Daoy (cell line): Measurements from ENCODE around the gene NFKB2. TPM values are rescaled to one million over a fixed set of nuclear protein-coding genes. Genes with fewer than 3 reads are reported as not detected.

Experiments used
- DNase-seq: peaks from one replicate; pipeline ENCODE4 v3.0.0-alpha.2; 2015; ENCODE audit warnings: low read depth
- total RNA-seq: library from RNA; depleted of rRNA; stranded (reverse); fragments of >200 nt; shearing (Covaris generic); gene quantifications from 2 replicates; pipeline ENCODE4 v1.2.3, GENCODE V29; 2014

The NFKB2 gene
- total RNA-seq, 1 experiment from 2014 or later, result 44.0 TPM

- no peak for DNase-seq
These were observed 13.5 kb downstream of the NFKB2 start for GRCh38 chr10:102408728-102409603.

- DNase-seq, result no peak
These were observed 14.3 kb downstream of the NFKB2 start for GRCh38 chr10:102409604-102410428.

- no peak for DNase-seq
These were observed 15.0 kb downstream of the NFKB2 start for GRCh38 chr10:102410429-102411073.

- no peak for DNase-seq
These were observed 16.1 kb downstream of the NFKB2 start for GRCh38 chr10:102411341-102412255.

GRCh38 chr10:102412293-102412692, 16.8 kb downstream of the NFKB2 start:
- no peak for DNase-seq

GRCh38 chr10:102413053-102413705, 17.7 kb downstream of the NFKB2 start:
- DNase-seq, result no peak

- DNase-seq, result no peak
These were observed 18.5 kb downstream of the NFKB2 start for GRCh38 chr10:102413806-102414561.

- DNase-seq, result no peak
These were observed 19.2 kb downstream of the NFKB2 start for GRCh38 chr10:102414749-102415148.

GRCh38 chr10:102416283-102416682, 20.8 kb downstream of the NFKB2 start:
- DNase-seq, result no peak

GRCh38 chr10:102416695-102417094, 21.2 kb downstream of the NFKB2 start:
- no peak for DNase-seq

- DNase-seq, result no peak
These were observed 23.2 kb downstream of the NFKB2 start, which contains the start of gene PSD for GRCh38 chr10:102418622-102419268. Gene PSD, minus strand, starts transcription at chr10:102418785. Its CDS starts 1,747 bp downstream, at chr10:102417038.

- peak; percentile 57 for DNase-seq
These were observed 24.0 kb downstream of the NFKB2 start for GRCh38 chr10:102419269-102420180.

GRCh38 chr10:102420181-102420713, 24.7 kb downstream of the NFKB2 start:
- DNase-seq, result no peak

GRCh38 chr10:102420714-102421506, 25.4 kb downstream of the NFKB2 start, which contains the start of gene FBXL15:
Gene FBXL15, plus strand, starts transcription at chr10:102420836. Its CDS starts 294 bp downstream, at chr10:102421130.
- peak; percentile 94 for DNase-seq

GRCh38 chr10:102421507-102421756, 25.9 kb downstream of the NFKB2 start:
- DNase-seq, result no peak

- no peak for DNase-seq
These were observed 26.4 kb downstream of the NFKB2 start for GRCh38 chr10:102421757-102422512.
